Measurements from ENCODE around the gene KCNQ2. TPM values are rescaled to one million over a fixed set of nuclear protein-coding genes. Genes with fewer than 3 reads are reported as not detected.

Gene KCNQ2
- total and polyA plus RNA-seq, 4 donors, result 30.7 to 155 (median 103) TPM

DNA sequence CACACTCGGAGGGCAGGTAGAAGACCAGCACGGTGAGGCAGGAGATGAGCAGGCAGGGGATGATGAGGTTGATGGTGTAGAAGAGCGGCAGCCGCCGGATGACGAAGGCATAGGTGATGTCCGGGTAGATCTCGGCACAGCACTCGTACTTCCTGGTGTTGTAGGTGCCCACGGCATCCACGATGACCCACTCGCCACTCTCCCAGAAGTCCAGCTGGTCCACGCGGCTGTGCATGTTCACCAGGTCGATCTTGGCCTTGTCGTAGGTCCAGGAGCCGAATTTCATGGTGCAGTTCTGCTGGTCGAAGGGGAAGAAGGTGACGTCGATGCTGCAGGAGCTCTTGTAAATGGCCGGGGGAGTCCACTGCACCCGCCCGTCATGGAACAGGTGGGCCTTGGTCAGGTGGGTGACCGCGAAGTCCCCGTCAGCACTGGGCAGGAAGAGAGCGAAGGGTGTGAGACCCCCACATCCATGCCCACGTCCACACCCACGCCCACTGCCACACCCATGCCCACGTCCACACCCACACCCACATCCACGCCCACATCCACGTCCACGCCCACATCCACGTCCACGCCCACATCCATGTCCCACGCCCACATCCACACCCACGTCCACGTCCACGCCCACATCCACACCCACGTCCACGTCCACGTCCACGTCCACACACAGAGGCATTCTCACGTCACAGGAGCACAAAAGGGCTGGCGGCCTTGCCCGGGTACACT is 121.7 kb downstream of the KCNQ2 start:
- 91% methylated on average over 32 of the region's 46 CpGs for WGBS (ENCODE audit: insufficient coverage)
- peaks cover 47% of the 10 kb centered on the region for H3K4me1 ChIP-seq (ENCODE audit: control insufficient read depth, insufficient read depth, low read length)
- DNase-seq (ENCODE audit: low read depth in 4 of 6, low spot score in 6 of 6), result no peak
- H3K9me3 ChIP-seq (ENCODE audit: control insufficient read depth, insufficient read depth, low read length), result no peaks in the 10 kb centered on the region
- no peak overlapping the region for H3K27ac ChIP-seq (ENCODE audit: low read depth, low read length)
- no peaks in the 10 kb centered on the region for H3K27me3 ChIP-seq (ENCODE audit: control insufficient read depth, insufficient read depth, low read length)
- no peak overlapping the region for H3K4me3 ChIP-seq (ENCODE audit: low read depth, low read length)
- peaks cover 78% of the 10 kb centered on the region for H3K36me3 ChIP-seq (ENCODE audit: control insufficient read depth, insufficient read depth, low read length)

Other genes with a start within 250 kb of the KCNQ2 start
- gene BIRC7, start 236.8 kb downstream of the KCNQ2 start, total RNA-seq, result 1 to 10 TPM; 1.4 to 1.6 TPM
- under 1 TPM; 0.29 to 0.69 TPM for gene BIRC7, start 236.8 kb downstream of the KCNQ2 start, polyA plus RNA-seq (ENCODE audit: insufficient read length in 2 of 2)
- 10 to 100 TPM; 38.7 to 41.3 TPM for gene NKAIN4, start 218.2 kb downstream of the KCNQ2 start, total RNA-seq
- 100 to 1,000 TPM; 126 to 153 TPM for gene NKAIN4, start 218.2 kb downstream of the KCNQ2 start, polyA plus RNA-seq (ENCODE audit: insufficient read length in 2 of 2)
- gene ARFGAP1, start 199.8 kb downstream of the KCNQ2 start, total RNA-seq, result 10 to 100 TPM; 35.3 to 68.9 TPM
- 100 to 1,000 TPM in 1 of 2 donors, 10 to 100 TPM in 1; 97.7 to 116 TPM for gene ARFGAP1, start 199.8 kb downstream of the KCNQ2 start, polyA plus RNA-seq (ENCODE audit: insufficient read length in 2 of 2)
- 10 to 100 TPM; 10.3 to 14.4 TPM for gene COL20A1, start 179.5 kb downstream of the KCNQ2 start, total RNA-seq
- gene COL20A1, start 179.5 kb downstream of the KCNQ2 start, polyA plus RNA-seq (ENCODE audit: insufficient read length in 2 of 2), result 10 to 100 TPM; 50.0 to 50.9 TPM
- gene CHRNA4, start 111.3 kb downstream of the KCNQ2 start, total RNA-seq, result 10 to 100 TPM in 1 of 2 donors, 1 to 10 TPM in 1; 5.5 to 13.0 TPM
- gene CHRNA4, start 111.3 kb downstream of the KCNQ2 start, polyA plus RNA-seq (ENCODE audit: insufficient read length in 2 of 2), result 10 to 100 TPM; 54.0 to 64.2 TPM
- gene EEF1A2, start 26.4 kb upstream of the KCNQ2 start, total RNA-seq, result 100 to 1,000 TPM in 1 of 2 donors, 10 to 100 TPM in 1; 79.9 to 188 TPM
- gene EEF1A2, start 26.4 kb upstream of the KCNQ2 start, polyA plus RNA-seq (ENCODE audit: insufficient read length in 2 of 2), result 100 to 1,000 TPM; 674 to 690 TPM
- 10 to 100 TPM; 19.9 to 74.0 TPM for gene PPDPF, start 48.1 kb upstream of the KCNQ2 start, total RNA-seq
- gene PPDPF, start 48.1 kb upstream of the KCNQ2 start, polyA plus RNA-seq (ENCODE audit: insufficient read length in 2 of 2), result 100 to 1,000 TPM; 458 to 467 TPM
- gene PTK6, start 64.7 kb upstream of the KCNQ2 start, total RNA-seq, result under 1 TPM in 1 of 2 donors, not detected in 1; 0.06 TPM
- gene PTK6, start 64.7 kb upstream of the KCNQ2 start, polyA plus RNA-seq (ENCODE audit: insufficient read length in 2 of 2), result 1 to 10 TPM; 1.1 to 2.1 TPM
- gene SRMS, start 75.1 kb upstream of the KCNQ2 start, total RNA-seq, result not detected
- under 1 TPM; 0.22 to 0.42 TPM for gene SRMS, start 75.1 kb upstream of the KCNQ2 start, polyA plus RNA-seq (ENCODE audit: insufficient read length in 2 of 2)
- gene FNDC11, start 81.5 kb upstream of the KCNQ2 start, total RNA-seq, result 1 to 10 TPM; 1.0 to 1.1 TPM
- gene FNDC11, start 81.5 kb upstream of the KCNQ2 start, polyA plus RNA-seq (ENCODE audit: insufficient read length in 2 of 2), result under 1 TPM; 0.93 to 0.99 TPM
- gene HELZ2, start 101.6 kb upstream of the KCNQ2 start, total RNA-seq, result 1 to 10 TPM; 7.2 to 9.9 TPM
- gene HELZ2, start 101.6 kb upstream of the KCNQ2 start, polyA plus RNA-seq (ENCODE audit: insufficient read length in 2 of 2), result 1 to 10 TPM; 6.1 to 6.8 TPM
- gene GMEB2, start 154.4 kb upstream of the KCNQ2 start, total RNA-seq, result 1 to 10 TPM; 5.9 to 9.3 TPM
- 10 to 100 TPM; 11.1 to 12.0 TPM for gene GMEB2, start 154.4 kb upstream of the KCNQ2 start, polyA plus RNA-seq (ENCODE audit: insufficient read length in 2 of 2)
- 100 to 1,000 TPM; 137 to 142 TPM for gene STMN3, start 180.8 kb upstream of the KCNQ2 start, total RNA-seq
- gene STMN3, start 180.8 kb upstream of the KCNQ2 start, polyA plus RNA-seq (ENCODE audit: insufficient read length in 2 of 2), result 100 to 1,000 TPM; 493 to 495 TPM
- 10 to 100 TPM in 1 of 2 donors, 1 to 10 TPM in 1; 8.1 to 16.9 TPM for gene RTEL1, start 185.7 kb upstream of the KCNQ2 start, total RNA-seq
- gene RTEL1, start 185.7 kb upstream of the KCNQ2 start, polyA plus RNA-seq (ENCODE audit: insufficient read length in 2 of 2), result 10 to 100 TPM; 21.6 to 29.6 TPM
- gene TNFRSF6B, start 224.0 kb upstream of the KCNQ2 start, total RNA-seq, result 1 to 10 TPM; 1.1 to 3.1 TPM
- 1 to 10 TPM; 2.8 to 5.2 TPM for gene TNFRSF6B, start 224.0 kb upstream of the KCNQ2 start, polyA plus RNA-seq (ENCODE audit: insufficient read length in 2 of 2)
- 10 to 100 TPM; 19.5 to 46.6 TPM for gene ARFRP1, start 235.3 kb upstream of the KCNQ2 start, total RNA-seq
- gene ARFRP1, start 235.3 kb upstream of the KCNQ2 start, polyA plus RNA-seq (ENCODE audit: insufficient read length in 2 of 2), result 10 to 100 TPM; 52.0 to 57.8 TPM
- gene ZGPAT, start 235.4 kb upstream of the KCNQ2 start, total RNA-seq, result 10 to 100 TPM in 1 of 2 donors, 1 to 10 TPM in 1; 6.9 to 19.2 TPM
- 10 to 100 TPM; 26.9 to 34.6 TPM for gene ZGPAT, start 235.4 kb upstream of the KCNQ2 start, polyA plus RNA-seq (ENCODE audit: insufficient read length in 2 of 2)

Measured in spinal cord (tissue), 10 donors.